Skeletal muscle tissue (tissue), 4 donors: ENCODE data around the gene CRABP2. TPM values are rescaled to one million over a fixed set of nuclear protein-coding genes. Genes with fewer than 3 reads are reported as not detected.

Experiments
- H3K27ac ChIP-seq: one replicate; pipeline ENCODE4 v1.7.0; 2013; ENCODE audit warnings: mild to moderate bottlenecking, low read depth, low read length, inconsistent platforms
- H3K27me3 ChIP-seq, 3 donors: one replicate each; pipeline ENCODE4 v1.7.0; 2013; ENCODE audit warnings: low read length in 3 of 3; ENCODE audit not compliant: control insufficient read depth in 3 of 3, insufficient read depth in 3 of 3
- H3K36me3 ChIP-seq, 3 donors: one replicate each; pipeline ENCODE4 v1.7.0; 2013; ENCODE audit warnings: low read length in 3 of 3; ENCODE audit not compliant: control insufficient read depth in 3 of 3, insufficient read depth in 3 of 3
- H3K4me1 ChIP-seq, 3 donors: one replicate each; pipeline ENCODE4 v1.7.0; 2013; ENCODE audit warnings: low read length in 3 of 3, mild to moderate bottlenecking in 3 of 3; ENCODE audit not compliant: control insufficient read depth in 3 of 3, insufficient read depth in 3 of 3
- H3K4me3 ChIP-seq, 3 donors: one replicate each; pipeline ENCODE4 v1.7.0; 2013; ENCODE audit warnings: low read length in 3 of 3
- H3K9ac ChIP-seq, 3 donors: one replicate each; pipeline ENCODE4 v1.7.0; 2013; ENCODE audit warnings: low read length in 3 of 3, mild to moderate bottlenecking in 3 of 3, moderate library complexity in 2 of 3, low read depth in 1 of 3
- H3K9me3 ChIP-seq, 3 donors: one replicate each; pipeline ENCODE4 v1.7.0; 2013; ENCODE audit warnings: low read length in 3 of 3; ENCODE audit not compliant: control insufficient read depth in 3 of 3
- total RNA-seq: library from RNA; depleted of rRNA; stranded (reverse); fragments of >200 nt; gene quantifications from one replicate; pipeline ENCODE4 v1.2.3, GENCODE V29; 2014
- donor health status: Osteomylitis.

CRABP2 gene
- total RNA-seq, 1 donor from 2014 or later = 57.4 TPM

- no peaks in the 10 kb centered on the region for H3K27me3 ChIP-seq
- H3K36me3 ChIP-seq = no peaks in the 10 kb centered on the region
- peak overlapping the region in 2 of 3 donors; percentile 41 for H3K4me3 ChIP-seq
- H3K4me1 ChIP-seq = peaks cover 98 to 100% (median 99%) of the 10 kb centered on the region in 3 donors
- no peaks in the 10 kb centered on the region for H3K9me3 ChIP-seq
- H3K27ac ChIP-seq = peak overlapping the region; percentile 99
- H3K9ac ChIP-seq = peak overlapping the region; percentile 54 to 76 (median 64)
Measured at GRCh38 chr1:156665539-156665938, 39.8 kb downstream of the CRABP2 start.

DNA sequence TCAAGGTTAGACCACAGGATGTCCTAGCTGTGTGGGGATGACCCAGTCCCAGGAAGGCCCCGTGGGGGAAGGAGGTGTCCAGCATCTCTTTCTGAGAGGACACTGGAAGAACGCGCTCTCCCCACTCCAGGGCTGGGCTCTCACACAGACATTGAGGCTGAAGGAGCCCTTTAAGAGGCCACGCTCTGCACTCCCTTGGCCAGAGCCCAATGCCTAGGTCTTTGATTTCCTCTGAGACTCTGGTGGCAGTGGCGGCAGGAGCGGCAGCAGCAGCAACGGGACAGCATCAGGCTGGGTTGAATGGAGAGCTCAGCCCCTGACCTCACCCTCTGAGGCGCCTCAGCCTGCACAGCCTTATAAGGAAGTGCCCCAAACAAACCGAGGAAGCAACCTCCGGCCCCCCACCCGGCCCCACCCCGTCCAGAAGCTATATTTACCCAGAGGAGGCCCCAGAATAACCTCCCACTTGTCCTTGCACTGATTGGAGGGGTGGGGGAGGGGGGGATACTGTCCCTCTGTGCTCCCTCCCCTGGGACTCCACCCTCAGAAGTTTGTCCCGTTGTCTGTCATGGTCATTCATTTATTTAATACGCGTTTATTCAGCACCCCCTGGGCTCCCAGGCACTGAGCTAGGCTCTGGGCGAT lies 40.5 kb downstream of the CRABP2 start:
- peak overlapping the region; percentile 76 to 83 (median 77) for H3K9ac ChIP-seq

GRCh38 chr1:156664046-156664766 lies 41.2 kb downstream of the CRABP2 start:
- Histone ChIP-seq H3K9me3 (no peaks in the 10 kb centered on the region), H3K27me3 (no peaks in the 10 kb centered on the region), H3K4me1 (peaks cover 95 to 97% (median 96%) of the 10 kb centered on the region in 3 donors), H3K36me3 (no peaks in the 10 kb centered on the region), H3K9ac (peak overlapping the region; percentile 76 to 83 (median 77)), H3K4me3 (peak overlapping the region; percentile 54 to 57 (median 55)), H3K27ac (peak overlapping the region; percentile 99)

More for the DNA sequence above, 40.5 kb downstream of the CRABP2 start:
- Histone ChIP-seq H3K9me3 (no peaks in the 10 kb centered on the region), H3K4me1 (peaks cover 95 to 98% (median 97%) of the 10 kb centered on the region in 3 donors), H3K27me3 (no peaks in the 10 kb centered on the region), H3K27ac (peak overlapping the region; percentile 99), H3K36me3 (no peaks in the 10 kb centered on the region), H3K4me3 (peak overlapping the region; percentile 54 to 57 (median 55))

DNA sequence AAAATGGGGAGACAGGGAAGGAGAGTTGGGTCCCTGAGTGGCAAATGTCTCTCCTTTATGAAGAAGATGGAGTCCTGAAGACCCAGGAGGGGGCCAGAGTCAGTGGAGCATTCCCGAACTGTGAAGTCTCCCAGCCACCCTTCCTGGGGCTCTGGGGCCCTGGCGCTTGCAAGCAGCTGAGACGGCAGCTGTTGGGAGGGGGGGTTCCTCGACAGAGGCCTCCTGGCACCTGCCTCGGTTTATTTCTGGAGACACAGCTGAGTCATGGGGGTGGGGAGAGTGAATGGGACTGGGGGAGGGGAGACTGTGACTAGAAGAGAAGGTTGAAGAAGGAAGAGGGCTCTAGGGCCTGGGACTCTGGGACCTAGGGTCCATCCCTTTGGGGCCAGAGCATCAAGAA lies 42.2 kb downstream of the CRABP2 start:
- no peaks in the 10 kb centered on the region for H3K27me3 ChIP-seq
- peak overlapping the region; percentile 20 to 49 (median 33) for H3K4me3 ChIP-seq
- no peaks in the 10 kb centered on the region for H3K9me3 ChIP-seq
- H3K9ac ChIP-seq = peak overlapping the region; percentile 13 to 77 (median 76)
- H3K36me3 ChIP-seq = no peaks in the 10 kb centered on the region
- H3K27ac ChIP-seq = peak overlapping the region; percentile 99
- peaks cover 86 to 97% (median 93%) of the 10 kb centered on the region in 3 donors for H3K4me1 ChIP-seq

DNA sequence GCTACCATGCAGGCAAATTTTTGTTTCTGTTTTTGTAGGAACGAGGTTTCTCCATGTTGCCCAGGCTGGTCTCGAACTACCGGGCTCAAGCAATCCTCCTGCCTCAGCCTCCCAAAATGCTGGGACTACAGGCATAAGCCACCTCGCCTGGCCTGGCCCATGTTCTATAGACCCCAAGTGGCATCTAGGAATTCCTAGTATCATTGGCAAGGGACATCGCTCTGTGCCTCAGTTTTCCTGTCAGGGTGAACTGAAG lies 42.7 kb downstream of the CRABP2 start:
- Histone ChIP-seq H3K27ac (peak overlapping the region; percentile 99), H3K9me3 (no peaks in the 10 kb centered on the region), H3K9ac (peak overlapping the region; percentile 13 to 77 (median 55)), H3K36me3 (no peaks in the 10 kb centered on the region), H3K27me3 (peaks cover 0 to 4% (median 3%) of the 10 kb centered on the region in 3 donors), H3K4me3 (peak overlapping the region; percentile 20 to 49 (median 29)), H3K4me1 (peaks cover 81 to 97% (median 92%) of the 10 kb centered on the region in 3 donors)

DNA sequence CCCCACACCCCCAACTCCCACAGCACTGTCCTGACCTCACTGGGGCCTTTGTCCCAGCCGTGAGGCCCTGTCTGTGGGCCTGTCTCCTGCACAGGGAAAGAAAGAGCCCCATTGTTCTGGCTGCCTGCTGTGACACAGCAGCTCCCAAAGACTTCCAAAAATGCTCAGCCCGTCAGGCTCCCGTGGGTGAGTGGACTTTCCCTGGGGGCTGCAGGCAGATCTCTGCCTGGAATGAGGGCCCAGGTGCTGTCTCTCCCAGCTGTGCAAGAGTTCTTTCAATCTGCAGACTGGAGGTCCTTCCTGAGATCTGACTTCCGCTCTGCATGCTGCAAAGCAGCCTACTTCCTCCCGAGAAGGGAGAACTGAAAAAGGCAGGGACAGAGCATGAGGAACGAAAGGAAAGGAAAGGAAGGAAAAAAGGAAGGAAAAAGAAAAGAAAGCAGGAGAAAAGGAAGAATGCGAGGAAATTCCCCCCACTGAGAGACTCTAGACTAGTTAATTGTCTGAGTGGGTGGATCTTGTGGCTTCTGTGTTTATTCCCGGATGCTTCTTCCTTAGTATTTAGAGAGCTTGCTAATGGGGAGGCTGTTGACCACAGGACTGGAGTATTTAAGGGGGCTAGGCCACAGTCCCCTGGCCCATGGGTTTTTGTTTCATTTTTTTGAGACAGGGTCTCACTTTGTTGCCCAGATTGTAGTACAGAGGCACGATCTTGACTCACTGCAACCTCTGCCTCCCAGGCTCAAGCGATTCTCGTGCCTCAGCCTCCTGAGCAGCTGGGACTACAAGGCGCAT lies 43.2 kb downstream of the CRABP2 start:
- Histone ChIP-seq H3K36me3 (no peaks in the 10 kb centered on the region), H3K4me3 (peak overlapping the region in 1 of 3 donors; percentile 22), H3K9ac (peak overlapping the region; percentile 33 to 77 (median 55)), H3K27me3 (peaks cover 1 to 8% (median 6%) of the 10 kb centered on the region in 3 donors), H3K27ac (peak overlapping the region; percentile 99), H3K9me3 (no peaks in the 10 kb centered on the region), H3K4me1 (peaks cover 79 to 97% (median 92%) of the 10 kb centered on the region in 3 donors)

GRCh38 chr1:156660752-156661112 lies 44.7 kb downstream of the CRABP2 start:
- peaks cover 72 to 90% (median 83%) of the 10 kb centered on the region in 3 donors for H3K4me1 ChIP-seq

DNA sequence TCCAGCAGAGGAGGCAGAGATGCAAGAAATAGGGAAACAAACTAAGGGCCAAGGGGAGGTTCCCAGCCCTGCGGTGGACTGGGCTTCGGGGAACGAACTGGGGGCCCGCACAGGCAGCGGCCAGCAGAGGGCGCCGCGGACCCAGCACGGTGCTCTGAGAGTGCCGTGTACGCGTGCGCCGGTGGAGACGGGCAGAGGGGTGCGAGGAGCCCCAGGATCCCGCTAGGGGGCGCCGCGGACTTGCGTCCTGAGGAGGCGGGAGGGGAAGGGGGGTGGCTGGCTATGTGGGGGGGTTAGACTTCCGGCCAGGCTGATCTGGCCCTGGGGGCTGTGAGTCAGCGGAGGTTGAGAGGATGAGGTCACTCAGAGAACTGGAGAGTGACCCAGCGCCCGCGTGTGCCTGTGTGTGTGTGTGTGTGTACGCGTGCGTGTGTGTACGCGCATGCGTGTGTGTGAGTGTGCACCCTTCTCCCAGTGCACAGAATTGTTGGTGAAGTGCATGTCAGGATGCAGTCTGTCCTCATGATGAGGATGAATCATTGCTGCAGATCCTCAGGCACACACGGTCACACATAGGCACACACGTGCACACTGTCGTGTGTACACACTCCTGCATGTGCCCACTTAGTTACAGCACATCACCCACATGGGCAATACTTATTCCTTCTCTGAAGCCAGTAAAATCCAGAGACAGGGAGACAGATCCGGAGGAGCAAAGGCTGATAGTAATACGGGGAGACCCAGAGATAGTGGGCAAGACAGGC lies 45.2 kb downstream of the CRABP2 start:
- Histone ChIP-seq H3K36me3 (no peaks in the 10 kb centered on the region), H3K27ac (peak overlapping the region; percentile 99), H3K27me3 (peaks cover 19 to 23% (median 21%) of the 10 kb centered on the region in 3 donors), H3K9me3 (no peaks in the 10 kb centered on the region), H3K4me1 (peaks cover 66 to 85% (median 78%) of the 10 kb centered on the region in 3 donors), H3K4me3 (peak overlapping the region; percentile 45 to 62 (median 45)), H3K9ac (peak overlapping the region; percentile 8 to 77 (median 63))

More at GRCh38 chr1:156660752-156661112, 44.7 kb downstream of the CRABP2 start:
- Histone ChIP-seq H3K9me3 (no peaks in the 10 kb centered on the region), H3K9ac (peak overlapping the region; percentile 8 to 77 (median 64)), H3K27ac (peak overlapping the region; percentile 99), H3K36me3 (no peaks in the 10 kb centered on the region), H3K27me3 (peaks cover 14 to 20% (median 17%) of the 10 kb centered on the region in 3 donors), H3K4me3 (peak overlapping the region; percentile 28 to 49 (median 41))

- Histone ChIP-seq H3K4me1 (peaks cover 62 to 80% (median 72%) of the 10 kb centered on the region in 3 donors), H3K4me3 (peak overlapping the region in 2 of 3 donors; percentile 5 to 45), H3K9ac (peak overlapping the region in 2 of 3 donors; percentile 24 to 63), H3K9me3 (no peaks in the 10 kb centered on the region), H3K27me3 (peaks cover 19 to 25% (median 23%) of the 10 kb centered on the region in 3 donors), H3K27ac (no peak overlapping the region), H3K36me3 (no peaks in the 10 kb centered on the region)
Measured at GRCh38 chr1:156659661-156659987, 45.8 kb downstream of the CRABP2 start.
